Hematopoietic multipotent progenitor cell treated with erythropoietin and hydrocortisone succinate and interleukin-3 and kit ligand, for 17 days (in vitro differentiated cells): ENCODE data around the gene MEF2C.
"Not testable (repeated sequence)": the region's sequence is repeated elsewhere in the genome, so short reads cannot be mapped to it uniquely, and the experiment has no call there.

Source experiments
- DNase-seq: peaks from one replicate; pipeline ENCODE4 v3.0.0-alpha.2; 2015; ENCODE audit warnings: low spot score

MEF2C gene

GRCh38 chr5:88883059-88883835 lies at the start of gene MEF2C:
Gene MEF2C (minus strand): TSS chr5:88883184. CDS start chr5:88823788, 59,396 bp downstream.
- DNase-seq, result peak; percentile 45

GRCh38 chr5:88932541-88932940 lies 49.6 kb upstream of the MEF2C start:
- DNase-seq, result no peak

- no peak for DNase-seq
Observed at GRCh38 chr5:88930335-88930734, 47.4 kb upstream of the MEF2C start.

- DNase-seq, result no peak
Observed at GRCh38 chr5:88929385-88929784, 46.4 kb upstream of the MEF2C start.

- DNase-seq, result no peak
Observed at GRCh38 chr5:88926774-88927173, 43.8 kb upstream of the MEF2C start.

GRCh38 chr5:88925692-88926490 lies 42.9 kb upstream of the MEF2C start:
- no peak for DNase-seq

GRCh38 chr5:88924330-88924657 lies 41.3 kb upstream of the MEF2C start:
- DNase-seq, result no peak

- DNase-seq, result no peak
Observed at GRCh38 chr5:88923623-88924329, 40.8 kb upstream of the MEF2C start.

GRCh38 chr5:88912743-88913142 lies 29.8 kb upstream of the MEF2C start:
- DNase-seq, result not testable (repeated sequence)

- not testable (repeated sequence) for DNase-seq
Observed at GRCh38 chr5:88911059-88911572, 28.1 kb upstream of the MEF2C start.

- DNase-seq, result not testable (repeated sequence)
Observed at GRCh38 chr5:88904478-88904877, 21.5 kb upstream of the MEF2C start.

- not testable (repeated sequence) for DNase-seq
Observed at GRCh38 chr5:88903966-88904365, 21.0 kb upstream of the MEF2C start.

- DNase-seq, result not testable (repeated sequence)
Observed at GRCh38 chr5:88901077-88901476, 18.1 kb upstream of the MEF2C start.

GRCh38 chr5:88899096-88899737 lies 16.2 kb upstream of the MEF2C start:
- no peak for DNase-seq

- DNase-seq, result no peak
Observed at GRCh38 chr5:88897748-88898147, 14.8 kb upstream of the MEF2C start.

- DNase-seq, result no peak
Observed at GRCh38 chr5:88895681-88896501, 12.9 kb upstream of the MEF2C start.

- no peak for DNase-seq
Observed at GRCh38 chr5:88892669-88893068, 9.7 kb upstream of the MEF2C start.

- DNase-seq, result no peak
Observed at GRCh38 chr5:88890070-88890781, 7.2 kb upstream of the MEF2C start.

GRCh38 chr5:88889189-88890069 lies 6.4 kb upstream of the MEF2C start:
- DNase-seq, result no peak

GRCh38 chr5:88888848-88889188 lies 5.8 kb upstream of the MEF2C start:
- DNase-seq, result no peak
